Glutamatergic neuron (in vitro differentiated cells): Measurements from ENCODE around the gene OSBPL1A. TPM values are rescaled to one million over a fixed set of nuclear protein-coding genes. Genes with fewer than 3 reads are reported as not detected.
"Not testable (repeated sequence)": the region's sequence is repeated elsewhere in the genome, so short reads cannot be mapped to it uniquely, and the experiment has no call there.

Source experiments
- DNase-seq: peaks from one replicate; pipeline ENCODE4 v3.0.0; 2022
- H3K27ac Mint-ChIP-seq: one replicate; pipeline ENCODE4 v1.8.0; 2020; ENCODE audit warnings: mild to moderate bottlenecking, mixed read lengths, inconsistent platforms; ENCODE audit not compliant: unreplicated experiment
- H3K27me3 Mint-ChIP-seq: one replicate; pipeline ENCODE4 v1.8.0; 2020; ENCODE audit warnings: mild to moderate bottlenecking, moderate library complexity, mixed read lengths, inconsistent platforms; ENCODE audit not compliant: unreplicated experiment
- H3K36me3 Mint-ChIP-seq: one replicate; pipeline ENCODE4 v1.8.0; 2020; ENCODE audit warnings: mild to moderate bottlenecking, mixed read lengths, inconsistent platforms; ENCODE audit not compliant: unreplicated experiment
- H3K4me1 Mint-ChIP-seq: one replicate; pipeline ENCODE4 v1.8.0; 2020; ENCODE audit warnings: mild to moderate bottlenecking, low read depth, mixed read lengths, inconsistent platforms; ENCODE audit not compliant: unreplicated experiment
- H3K4me3 Mint-ChIP-seq: one replicate; pipeline ENCODE4 v1.8.0; 2020; ENCODE audit warnings: mild to moderate bottlenecking, mixed read lengths, inconsistent platforms; ENCODE audit not compliant: unreplicated experiment
- H3K9me3 Mint-ChIP-seq: one replicate; pipeline ENCODE4 v1.8.0; 2020; ENCODE audit warnings: mild to moderate bottlenecking, moderate library complexity, mixed read lengths, inconsistent platforms; ENCODE audit not compliant: unreplicated experiment
- total RNA-seq: library from RNA; stranded (reverse); fragmentation: NEBNext Ultra II Directional; extraction: Animal tissue kit (Norgen Biotek cat#: 25700); gene quantifications from one replicate; pipeline ENCODE4 v1.2.1, GENCODE V29; 2021; ENCODE audit not compliant: unreplicated experiment
- TF ChIP-seq, protein P1 (sequence below): fragments of 200-600 bp; sonication (generic); IDR thresholded peaks from one replicate; pipeline ENCODE4 v1.5.0; 2021; ENCODE audit not compliant: partially characterized antibody, unreplicated experiment

Gene OSBPL1A
- total RNA-seq, 1 donor from 2014 or later = 27.5 TPM

- Mint-ChIP-seq H3K4me1 (no peaks in the 10 kb centered on the region), H3K27me3 (no peaks in the 10 kb centered on the region), H3K27ac (no peak overlapping the region), H3K4me3 (no peak overlapping the region), H3K9me3 (no peaks in the 10 kb centered on the region), H3K36me3 (no peaks in the 10 kb centered on the region)
- DNase-seq = no peak
- TF ChIP-seq, protein P1, sequence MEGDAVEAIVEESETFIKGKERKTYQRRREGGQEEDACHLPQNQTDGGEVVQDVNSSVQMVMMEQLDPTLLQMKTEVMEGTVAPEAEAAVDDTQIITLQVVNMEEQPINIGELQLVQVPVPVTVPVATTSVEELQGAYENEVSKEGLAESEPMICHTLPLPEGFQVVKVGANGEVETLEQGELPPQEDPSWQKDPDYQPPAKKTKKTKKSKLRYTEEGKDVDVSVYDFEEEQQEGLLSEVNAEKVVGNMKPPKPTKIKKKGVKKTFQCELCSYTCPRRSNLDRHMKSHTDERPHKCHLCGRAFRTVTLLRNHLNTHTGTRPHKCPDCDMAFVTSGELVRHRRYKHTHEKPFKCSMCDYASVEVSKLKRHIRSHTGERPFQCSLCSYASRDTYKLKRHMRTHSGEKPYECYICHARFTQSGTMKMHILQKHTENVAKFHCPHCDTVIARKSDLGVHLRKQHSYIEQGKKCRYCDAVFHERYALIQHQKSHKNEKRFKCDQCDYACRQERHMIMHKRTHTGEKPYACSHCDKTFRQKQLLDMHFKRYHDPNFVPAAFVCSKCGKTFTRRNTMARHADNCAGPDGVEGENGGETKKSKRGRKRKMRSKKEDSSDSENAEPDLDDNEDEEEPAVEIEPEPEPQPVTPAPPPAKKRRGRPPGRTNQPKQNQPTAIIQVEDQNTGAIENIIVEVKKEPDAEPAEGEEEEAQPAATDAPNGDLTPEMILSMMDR = no peak
Observed at GRCh38 chr18:24161304-24161703, 236.3 kb downstream of the OSBPL1A start.

DNA sequence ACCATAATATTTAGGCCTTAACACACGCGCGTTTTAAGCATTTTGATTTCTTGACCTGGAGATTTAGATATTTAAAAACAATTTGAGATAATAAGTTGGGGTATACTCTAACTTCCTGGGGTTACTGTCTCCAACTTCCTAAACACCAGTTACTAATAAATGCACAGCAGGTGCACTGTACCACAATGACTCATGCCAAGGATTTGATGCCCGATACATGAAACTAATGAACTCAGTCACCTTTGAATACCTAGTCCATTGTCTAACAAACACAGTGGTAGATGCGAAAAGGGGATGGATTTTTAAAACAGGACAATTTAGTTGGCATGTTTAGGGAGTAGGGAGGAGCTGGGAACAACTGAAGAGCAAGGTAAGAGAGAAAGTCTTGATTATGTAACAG, 237.5 kb downstream of the OSBPL1A start:
- TF ChIP-seq, protein P1 = no peak
- H3K4me1 Mint-ChIP-seq = no peaks in the 10 kb centered on the region
- no peaks in the 10 kb centered on the region for H3K9me3 Mint-ChIP-seq
- no peaks in the 10 kb centered on the region for H3K36me3 Mint-ChIP-seq
- H3K27ac Mint-ChIP-seq = no peak overlapping the region
- DNase-seq = no peak
- H3K27me3 Mint-ChIP-seq = peaks cover 2% of the 10 kb centered on the region
- no peak overlapping the region for H3K4me3 Mint-ChIP-seq

DNA sequence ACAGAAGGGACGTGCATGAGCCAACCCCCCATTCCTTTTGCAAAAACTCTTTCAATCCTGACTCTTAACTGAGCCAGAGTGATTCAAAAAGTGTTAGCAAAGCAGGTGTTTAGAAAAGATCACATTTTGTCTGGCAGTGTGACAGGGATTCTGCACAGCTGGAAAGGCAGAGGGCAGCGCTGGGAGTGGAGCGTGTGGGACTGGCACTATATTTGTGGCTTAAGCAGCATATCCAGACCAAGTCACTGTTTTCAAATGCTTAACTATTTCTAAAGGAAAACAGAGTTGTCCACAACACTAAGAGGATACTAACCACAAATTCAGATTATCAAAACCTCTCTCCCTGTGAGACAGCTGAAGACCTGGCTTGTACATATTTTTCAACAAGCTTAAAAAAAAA, 239.8 kb downstream of the OSBPL1A start:
- H3K4me3 Mint-ChIP-seq = no peak overlapping the region
- DNase-seq = no peak
- H3K27me3 Mint-ChIP-seq = peaks cover 2% of the 10 kb centered on the region
- no peaks in the 10 kb centered on the region for H3K36me3 Mint-ChIP-seq
- no peak overlapping the region for H3K27ac Mint-ChIP-seq
- TF ChIP-seq, protein P1 = no peak
- H3K4me1 Mint-ChIP-seq = no peaks in the 10 kb centered on the region
- H3K9me3 Mint-ChIP-seq = peaks cover 2% of the 10 kb centered on the region

- no peak overlapping the region for H3K27ac Mint-ChIP-seq
- H3K4me1 Mint-ChIP-seq = no peaks in the 10 kb centered on the region
- peaks cover 5% of the 10 kb centered on the region for H3K36me3 Mint-ChIP-seq
- no peak for DNase-seq
- peaks cover 3% of the 10 kb centered on the region for H3K9me3 Mint-ChIP-seq
- peaks cover 2% of the 10 kb centered on the region for H3K27me3 Mint-ChIP-seq
- TF ChIP-seq, protein P1 = no peak
- H3K4me3 Mint-ChIP-seq = no peak overlapping the region
Observed at GRCh38 chr18:24153397-24153796, 244.2 kb downstream of the OSBPL1A start.

DNA sequence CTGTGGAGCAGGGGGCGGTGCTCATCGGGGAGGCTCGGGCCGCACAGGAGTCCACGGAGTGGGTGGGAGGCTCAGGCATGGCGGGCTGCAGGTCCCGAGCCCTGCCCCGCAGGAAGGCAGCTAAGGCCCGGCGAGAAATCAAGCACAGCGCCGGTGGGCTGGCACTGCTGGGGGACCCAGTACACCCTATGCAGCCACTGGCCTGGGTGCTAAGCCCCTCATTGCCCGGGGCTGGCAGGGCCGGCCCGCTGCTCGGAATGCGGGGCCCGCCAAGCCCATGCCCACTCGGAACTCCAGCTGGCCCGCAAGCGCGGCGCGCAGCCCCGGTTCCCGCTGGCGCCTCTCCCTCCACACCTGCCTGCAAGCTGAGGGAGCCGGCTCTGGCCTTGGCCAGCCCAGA, 248.0 kb downstream of the OSBPL1A start:
- H3K4me3 Mint-ChIP-seq, H3K4me1 Mint-ChIP-seq, H3K36me3 Mint-ChIP-seq, H3K27ac Mint-ChIP-seq, H3K27me3 Mint-ChIP-seq, H3K9me3 Mint-ChIP-seq, DNase-seq: not testable (repeated sequence)

- Mint-ChIP-seq H3K4me1 (no peaks in the 10 kb centered on the region), H3K27ac (no peak overlapping the region), H3K4me3 (no peak overlapping the region), H3K36me3 (no peaks in the 10 kb centered on the region), H3K27me3 (peaks cover 6% of the 10 kb centered on the region), H3K9me3 (peaks cover 8% of the 10 kb centered on the region)
- DNase-seq = no peak
- TF ChIP-seq, protein P1 = no peak
Observed at GRCh38 chr18:24142376-24142775, 255.2 kb downstream of the OSBPL1A start.
